ENCODE data around the gene ZNF593.

DNA sequence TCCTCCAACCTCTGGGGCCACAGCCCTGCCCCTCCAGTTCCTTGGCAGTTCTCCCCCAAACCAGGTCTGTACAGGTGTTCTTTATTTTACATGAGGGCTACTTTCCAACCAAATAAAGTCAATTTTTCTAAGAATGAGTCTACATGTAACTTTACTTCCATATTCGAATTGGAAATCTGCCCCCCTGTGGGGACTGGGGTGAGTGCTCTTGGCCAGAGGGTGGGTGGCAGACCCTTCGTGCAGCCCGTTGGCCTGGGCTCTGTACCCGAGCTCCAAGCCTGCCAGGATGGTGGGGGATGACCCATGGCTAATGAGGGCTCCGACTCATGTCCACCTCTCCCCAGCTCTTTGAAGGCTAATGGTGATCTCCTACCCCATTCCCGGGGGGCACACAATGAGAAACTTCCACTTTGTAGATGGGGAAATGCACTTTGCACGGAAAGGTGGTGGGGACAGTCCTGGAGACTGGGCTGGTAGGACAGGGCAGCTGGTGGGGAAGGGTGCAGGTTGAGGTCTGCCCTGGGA, 20.1 kb downstream of the ZNF593 start:
- TF ChIP-seq, protein P1, sequence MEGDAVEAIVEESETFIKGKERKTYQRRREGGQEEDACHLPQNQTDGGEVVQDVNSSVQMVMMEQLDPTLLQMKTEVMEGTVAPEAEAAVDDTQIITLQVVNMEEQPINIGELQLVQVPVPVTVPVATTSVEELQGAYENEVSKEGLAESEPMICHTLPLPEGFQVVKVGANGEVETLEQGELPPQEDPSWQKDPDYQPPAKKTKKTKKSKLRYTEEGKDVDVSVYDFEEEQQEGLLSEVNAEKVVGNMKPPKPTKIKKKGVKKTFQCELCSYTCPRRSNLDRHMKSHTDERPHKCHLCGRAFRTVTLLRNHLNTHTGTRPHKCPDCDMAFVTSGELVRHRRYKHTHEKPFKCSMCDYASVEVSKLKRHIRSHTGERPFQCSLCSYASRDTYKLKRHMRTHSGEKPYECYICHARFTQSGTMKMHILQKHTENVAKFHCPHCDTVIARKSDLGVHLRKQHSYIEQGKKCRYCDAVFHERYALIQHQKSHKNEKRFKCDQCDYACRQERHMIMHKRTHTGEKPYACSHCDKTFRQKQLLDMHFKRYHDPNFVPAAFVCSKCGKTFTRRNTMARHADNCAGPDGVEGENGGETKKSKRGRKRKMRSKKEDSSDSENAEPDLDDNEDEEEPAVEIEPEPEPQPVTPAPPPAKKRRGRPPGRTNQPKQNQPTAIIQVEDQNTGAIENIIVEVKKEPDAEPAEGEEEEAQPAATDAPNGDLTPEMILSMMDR (IDR thresholded peaks at IDR 0.05), result no peak
- TF ChIP-seq POLR2A (IDR thresholded peaks at IDR 0.05), result no peak

Data from testis (tissue), 2 donors.